DMS79 (cell line): ENCODE measurements around the gene TACC2.

Experiments used
- DNase-seq: peaks from one replicate; lab custom pipeline; 2025; lab: John Stamatoyannopoulos, UW

The TACC2 gene

GRCh38 chr10:122298206-122298597, 309.2 kb downstream of the TACC2 start:
- no peak for DNase-seq

GRCh38 chr10:122298598-122299301, 309.8 kb downstream of the TACC2 start:
- peak; percentile 19 for DNase-seq

- no peak for DNase-seq
Measured at GRCh38 chr10:122299423-122300075, 310.6 kb downstream of the TACC2 start.

GRCh38 chr10:122301055-122301810, 312.3 kb downstream of the TACC2 start:
- DNase-seq = no peak

- DNase-seq = no peak
Measured at GRCh38 chr10:122301811-122302115, 312.8 kb downstream of the TACC2 start.

GRCh38 chr10:122302315-122302714, 313.4 kb downstream of the TACC2 start:
- no peak for DNase-seq

GRCh38 chr10:122303271-122304053, 314.5 kb downstream of the TACC2 start:
- DNase-seq = no peak
